HG02943 (cell line): ENCODE results near the gene PMIS2.
"Not testable (repeated sequence)": the region's sequence is repeated elsewhere in the genome, so short reads cannot be mapped to it uniquely, and the experiment has no call there.

Experiments used
- ATAC-seq: cut with Tn5 transposase; IDR thresholded peaks from one replicate; pipeline ENCODE4 v1.9.1; 2021; ENCODE audit warnings: mild to moderate bottlenecking, low read depth, moderate library complexity; ENCODE audit not compliant: unreplicated experiment

The PMIS2 gene

GRCh38 chr19:35587321-35587720 is 1.3 kb downstream of the PMIS2 start:
- no peak for ATAC-seq

GRCh38 chr19:35590875-35591274 is 4.9 kb downstream of the PMIS2 start:
- no peak for ATAC-seq

DNA sequence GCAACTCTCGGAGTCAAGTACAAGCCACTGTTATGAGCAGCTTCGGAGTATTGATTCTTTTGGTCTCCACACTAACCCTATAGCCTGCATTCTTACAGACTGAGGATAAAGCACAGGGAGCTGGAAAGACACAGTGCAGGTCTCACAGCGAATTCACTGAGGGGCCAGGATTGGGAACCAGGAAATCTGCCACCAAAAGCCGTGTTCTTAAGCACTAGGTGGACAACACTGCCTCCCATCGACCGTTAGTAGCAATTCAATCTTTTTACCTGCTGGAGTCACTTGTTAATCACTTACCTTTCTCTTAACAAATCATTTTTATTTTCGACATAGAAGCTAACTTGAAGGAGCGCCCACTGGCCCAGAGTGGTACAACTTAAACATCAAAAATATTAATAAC is 6.3 kb downstream of the PMIS2 start:
- no peak for ATAC-seq

- not testable (repeated sequence) for ATAC-seq
Observed at GRCh38 chr19:35595026-35595425, 9.1 kb downstream of the PMIS2 start.

DNA sequence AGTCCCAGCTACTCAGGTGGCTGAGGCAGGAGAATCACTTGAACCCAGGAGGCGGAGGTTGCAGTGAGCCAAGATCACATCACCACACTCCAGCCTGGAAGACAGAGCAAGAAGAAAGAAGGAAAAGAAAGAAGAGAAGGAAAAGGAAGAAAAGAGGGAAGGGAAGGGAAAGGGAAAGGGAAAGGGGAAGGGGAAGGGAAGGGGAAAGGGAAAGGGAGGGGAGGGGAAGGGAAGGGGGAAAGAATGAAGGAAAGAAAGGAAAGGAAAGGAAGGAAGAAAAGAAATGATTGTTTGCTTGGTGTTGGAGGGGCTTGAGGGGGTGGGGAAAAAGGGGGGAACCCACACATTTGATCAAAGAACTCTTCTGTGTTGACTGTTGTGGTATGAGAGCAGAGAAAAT is 10.0 kb downstream of the PMIS2 start:
- no peak for ATAC-seq

DNA sequence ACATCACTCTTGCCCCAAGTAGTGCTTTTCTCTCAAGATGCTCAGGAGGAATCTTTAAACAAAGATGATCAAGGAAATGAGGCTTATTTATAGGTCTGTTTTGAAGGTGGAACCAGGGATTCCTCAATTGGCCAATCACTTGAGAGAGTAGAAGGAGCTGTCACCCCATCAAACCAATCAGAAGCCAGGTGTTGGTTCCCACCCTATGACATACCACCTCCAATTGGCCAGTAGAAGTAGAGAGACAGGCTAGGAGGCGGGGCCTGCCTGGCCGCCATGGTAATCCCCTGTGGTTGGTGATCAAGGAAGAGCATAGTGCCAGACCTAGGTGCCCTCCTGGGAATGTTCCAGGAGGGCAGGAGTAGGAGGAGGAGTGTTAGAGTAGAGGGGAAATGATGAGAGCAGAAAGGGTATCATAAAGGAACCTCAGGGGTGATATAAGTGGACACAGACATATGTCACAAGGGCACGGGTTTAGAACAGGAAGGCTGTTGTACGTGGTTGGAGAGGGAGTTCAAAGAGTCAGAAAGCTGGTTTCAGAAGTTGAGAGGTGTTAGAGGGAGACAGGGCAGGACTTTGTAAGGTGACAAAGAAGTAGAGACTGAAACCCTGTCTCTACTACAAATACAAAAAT is 10.5 kb downstream of the PMIS2 start:
- no peak for ATAC-seq

DNA sequence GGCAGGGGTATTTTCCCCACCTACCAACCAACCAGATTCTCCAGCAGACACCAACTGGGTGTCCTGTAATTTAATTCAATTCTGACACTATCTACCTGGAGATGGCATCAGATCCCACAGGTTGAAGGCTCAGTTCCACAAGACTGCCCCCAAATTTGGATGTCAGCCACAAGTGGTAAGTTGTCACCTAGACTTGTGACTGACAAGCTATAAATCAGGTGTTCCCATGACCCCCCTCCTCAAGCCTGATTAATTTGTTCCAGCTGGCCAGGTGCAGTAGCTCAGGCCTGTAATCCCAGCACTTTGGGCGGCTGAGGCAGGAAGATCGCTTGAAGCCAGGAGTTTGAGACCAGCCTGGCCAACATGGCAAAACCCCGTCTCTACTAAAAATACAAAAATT is 16.0 kb downstream of the PMIS2 start:
- ATAC-seq: no peak

DNA sequence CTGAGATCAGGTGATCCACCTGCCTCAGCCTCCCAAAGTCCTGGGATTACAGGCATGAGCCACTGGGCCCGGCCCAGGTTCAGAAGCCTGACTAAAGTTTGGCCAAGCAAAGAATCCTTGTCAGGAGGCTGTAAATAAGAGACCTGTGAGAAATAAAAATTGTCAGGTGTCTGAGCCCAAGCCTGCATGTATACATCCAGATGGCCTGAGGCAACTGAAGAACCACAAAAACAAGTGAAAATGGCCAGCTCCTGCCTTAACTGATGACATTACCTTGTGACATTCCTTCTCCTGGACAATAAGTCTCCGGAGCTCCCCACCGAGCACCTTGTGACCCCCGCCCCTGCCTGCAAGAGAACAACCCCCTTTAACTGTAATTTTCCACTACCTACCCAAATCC is 18.5 kb downstream of the PMIS2 start:
- ATAC-seq: not testable (repeated sequence)

GRCh38 chr19:35607170-35607569 is 21.2 kb downstream of the PMIS2 start:
- ATAC-seq: not testable (repeated sequence)

DNA sequence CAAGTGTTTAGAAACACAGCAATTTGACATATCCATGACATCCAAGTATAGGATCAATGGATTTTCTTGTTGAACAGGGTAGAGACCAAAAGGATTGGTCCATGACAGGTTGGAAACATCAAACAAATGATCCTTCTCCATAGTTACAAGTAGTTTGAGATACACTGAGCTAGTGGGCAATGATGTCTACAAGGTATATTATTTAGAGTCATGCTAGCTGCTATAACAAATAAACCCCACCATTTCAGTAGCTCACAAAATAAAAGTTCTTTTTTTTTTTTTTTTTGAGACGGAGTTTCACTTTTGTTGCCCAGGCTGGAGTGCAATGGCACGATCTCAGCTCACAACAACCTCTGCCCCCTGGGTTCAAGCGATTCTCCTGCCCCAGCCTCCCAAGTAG is 21.7 kb downstream of the PMIS2 start:
- ATAC-seq: no peak

DNA sequence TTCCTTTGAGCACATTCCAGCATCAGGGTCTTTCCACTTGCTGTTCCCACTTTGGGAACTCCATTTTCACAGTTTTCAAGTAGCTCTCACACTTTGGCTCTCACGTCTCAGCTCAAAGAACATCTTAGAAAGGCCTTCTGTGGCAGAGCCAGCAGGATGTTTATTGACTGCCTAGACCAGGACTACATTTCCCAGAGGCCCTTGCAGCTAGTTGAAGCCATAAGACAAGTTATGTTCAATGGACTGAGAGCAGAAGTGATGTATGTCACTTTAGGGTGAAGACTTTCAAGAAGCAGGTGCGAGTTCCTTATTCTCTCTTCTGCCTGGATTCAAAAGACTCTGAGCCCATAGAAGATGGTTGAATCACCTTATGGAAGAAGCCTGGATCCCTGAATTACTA is 22.3 kb downstream of the PMIS2 start:
- ATAC-seq: no peak

GRCh38 chr19:35609851-35610353 is 23.9 kb downstream of the PMIS2 start:
- no peak for ATAC-seq

DNA sequence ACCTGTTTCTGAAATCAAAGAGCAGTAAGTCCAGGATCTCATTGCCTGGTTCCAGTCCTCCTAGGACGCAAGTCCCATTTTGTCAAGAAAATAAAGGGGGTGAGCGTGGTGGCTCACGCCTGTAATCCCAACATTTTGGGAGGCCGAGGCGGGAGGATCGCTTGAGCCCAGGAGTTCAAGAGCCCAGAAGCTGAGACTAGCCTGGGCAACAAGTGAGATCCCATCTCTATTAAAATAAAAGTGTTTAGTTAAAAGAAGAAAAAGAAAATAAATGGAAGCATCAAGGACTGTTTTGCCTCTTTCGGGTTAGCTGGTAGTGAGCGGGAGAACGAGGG is 26.2 kb downstream of the PMIS2 start:
- ATAC-seq: no peak

GRCh38 chr19:35612559-35613321 is 26.8 kb downstream of the PMIS2 start, which contains the start of gene HAUS5:
HAUS5 (plus strand) TSS chr19:35612735; CDS start chr19:35612795, 60 bp downstream.
- ATAC-seq: peak; percentile 73

- no peak for ATAC-seq
Observed at GRCh38 chr19:35613574-35613973, 27.6 kb downstream of the PMIS2 start.

GRCh38 chr19:35615036-35615435 is 29.1 kb downstream of the PMIS2 start:
- ATAC-seq: no peak

GRCh38 chr19:35618857-35619256 is 32.9 kb downstream of the PMIS2 start:
- no peak for ATAC-seq

DNA sequence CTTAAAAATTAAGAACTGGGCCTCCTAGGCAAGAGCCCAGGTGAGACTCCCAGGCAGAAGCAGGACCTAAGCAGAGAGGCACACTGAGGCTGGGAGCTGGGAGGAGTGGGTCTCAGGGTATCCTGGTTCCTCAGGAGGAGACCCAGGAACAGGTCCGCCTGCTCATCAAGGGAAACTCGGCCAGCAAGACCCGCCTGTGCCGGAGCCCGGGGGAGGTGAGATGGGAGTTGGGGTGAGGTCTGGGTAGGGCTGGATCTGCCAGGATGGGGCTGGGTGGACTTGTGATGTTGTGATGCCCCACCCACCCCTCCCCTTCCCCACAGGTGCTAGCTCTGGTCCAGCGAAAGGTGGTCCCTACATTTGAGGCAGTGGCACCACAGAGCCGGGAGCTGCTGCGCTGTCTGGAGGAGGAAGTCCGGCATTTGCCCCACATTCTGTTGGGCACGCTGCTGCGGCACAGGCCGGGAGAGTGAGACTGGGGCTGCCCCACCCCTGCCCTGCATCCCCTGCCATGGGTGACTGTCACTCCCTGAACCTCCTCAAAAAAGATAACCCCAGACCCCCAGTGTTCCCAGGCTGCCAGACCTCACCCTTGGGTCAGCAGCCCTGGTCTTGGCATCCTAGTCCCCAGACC is 33.4 kb downstream of the PMIS2 start:
- no peak for ATAC-seq

GRCh38 chr19:35620001-35620400 is 34.0 kb downstream of the PMIS2 start:
- no peak for ATAC-seq

GRCh38 chr19:35621708-35622107 is 35.7 kb downstream of the PMIS2 start:
- no peak for ATAC-seq

GRCh38 chr19:35622750-35623149 is 36.8 kb downstream of the PMIS2 start:
- no peak for ATAC-seq
